GM19035 (cell line): ENCODE measurements around the gene BRI3.

Experiments
- ATAC-seq: cut with Tn5 transposase; IDR thresholded peaks from one replicate; pipeline ENCODE4 v1.9.1; 2021; ENCODE audit not compliant: unreplicated experiment

Gene BRI3

GRCh38 chr7:98280791-98281756, at the start of gene BRI3:
Gene BRI3, plus strand, starts transcription at chr7:98281686. Its CDS starts 110 bp downstream, at chr7:98281796.
- ATAC-seq, result peak; percentile 76

- no peak for ATAC-seq
Observed at GRCh38 chr7:98232263-98232585, 49.3 kb upstream of the BRI3 start.

- ATAC-seq, result no peak
Observed at GRCh38 chr7:98232799-98233198, 48.7 kb upstream of the BRI3 start.

GRCh38 chr7:98233219-98234070, 48.0 kb upstream of the BRI3 start:
- no peak for ATAC-seq

GRCh38 chr7:98234429-98235147, 46.9 kb upstream of the BRI3 start:
- ATAC-seq, result no peak

- no peak for ATAC-seq
Observed at GRCh38 chr7:98235901-98236300, 45.6 kb upstream of the BRI3 start.

- no peak for ATAC-seq
Observed at GRCh38 chr7:98236355-98237185, 44.9 kb upstream of the BRI3 start.

- ATAC-seq, result no peak
Observed at GRCh38 chr7:98238076-98238475, 43.4 kb upstream of the BRI3 start.

GRCh38 chr7:98238976-98239375, 42.5 kb upstream of the BRI3 start:
- no peak for ATAC-seq

- ATAC-seq, result peak; percentile 55
Observed at GRCh38 chr7:98240961-98241673, 40.4 kb upstream of the BRI3 start.

- ATAC-seq, result peak; percentile 24
Observed at GRCh38 chr7:98241674-98242241, 39.7 kb upstream of the BRI3 start.

GRCh38 chr7:98242342-98242741, 39.1 kb upstream of the BRI3 start:
- ATAC-seq, result no peak

- ATAC-seq, result no peak
Observed at GRCh38 chr7:98242934-98243333, 38.6 kb upstream of the BRI3 start.

GRCh38 chr7:98244871-98245270, 36.6 kb upstream of the BRI3 start:
- ATAC-seq, result no peak

GRCh38 chr7:98248156-98248555, 33.3 kb upstream of the BRI3 start:
- ATAC-seq, result no peak

- no peak for ATAC-seq
Observed at GRCh38 chr7:98249106-98249505, 32.4 kb upstream of the BRI3 start.

- ATAC-seq, result no peak
Observed at GRCh38 chr7:98250789-98251188, 30.7 kb upstream of the BRI3 start.

GRCh38 chr7:98251231-98251600, 30.3 kb upstream of the BRI3 start:
- ATAC-seq, result peak; percentile 33

GRCh38 chr7:98251601-98252424, 29.7 kb upstream of the BRI3 start, which contains the start of gene TECPR1:
Gene TECPR1, minus strand, starts transcription at chr7:98252232. Its CDS starts 6,086 bp downstream, at chr7:98246146.
- ATAC-seq, result peak; percentile 97
